Measurements from ENCODE around the gene PSG2. TPM values are rescaled to one million over a fixed set of nuclear protein-coding genes. Genes with fewer than 3 reads are reported as not detected.
"Not testable (repeated sequence)": the region's sequence is repeated elsewhere in the genome, so short reads cannot be mapped to it uniquely, and the experiment has no call there.

Gene PSG2
- total and polyA plus RNA-seq, 2 donors = 0.05 TPM

GRCh38 chr19:43115548-43115947 lies 33.0 kb upstream of the PSG2 start:
- H3K9me3 ChIP-seq (ENCODE audit: control insufficient read depth in 2 of 2, insufficient read depth in 1 of 2, low read length in 1 of 2); H3K27ac ChIP-seq (ENCODE audit: low read depth in 1 of 2, low read length in 1 of 2); H3K4me3 ChIP-seq (ENCODE audit: low read length in 2 of 2); H3K4me1 ChIP-seq (ENCODE audit: control insufficient read depth in 2 of 2, insufficient read depth in 2 of 2, low read length in 2 of 2); H3K36me3 ChIP-seq (ENCODE audit: control insufficient read depth in 2 of 2, insufficient read depth in 2 of 2, low read length in 1 of 2); DNase-seq (ENCODE audit: low read depth in 6 of 9, low spot score in 9 of 9); H3K27me3 ChIP-seq (ENCODE audit: control insufficient read depth in 2 of 2, insufficient read depth in 1 of 2, low read length in 1 of 2): not testable (repeated sequence)
- WGBS = 62% methylated on average over 1 of the region's 1 CpG

GRCh38 chr19:43115064-43115463 lies 32.6 kb upstream of the PSG2 start:
- not testable (repeated sequence) for H3K4me1 ChIP-seq (ENCODE audit: control insufficient read depth in 2 of 2, insufficient read depth in 2 of 2, low read length in 2 of 2); H3K27me3 ChIP-seq (ENCODE audit: control insufficient read depth in 2 of 2, insufficient read depth in 1 of 2, low read length in 1 of 2); H3K36me3 ChIP-seq (ENCODE audit: control insufficient read depth in 2 of 2, insufficient read depth in 2 of 2, low read length in 1 of 2); H3K4me3 ChIP-seq (ENCODE audit: low read length in 2 of 2); H3K9me3 ChIP-seq (ENCODE audit: control insufficient read depth in 2 of 2, insufficient read depth in 1 of 2, low read length in 1 of 2); H3K27ac ChIP-seq (ENCODE audit: low read depth in 1 of 2, low read length in 1 of 2); DNase-seq (ENCODE audit: low read depth in 6 of 9, low spot score in 9 of 9)

- not testable (repeated sequence) for DNase-seq (ENCODE audit: low read depth in 6 of 9, low spot score in 9 of 9); H3K9me3 ChIP-seq (ENCODE audit: control insufficient read depth in 2 of 2, insufficient read depth in 1 of 2, low read length in 1 of 2); H3K27me3 ChIP-seq (ENCODE audit: control insufficient read depth in 2 of 2, insufficient read depth in 1 of 2, low read length in 1 of 2); H3K27ac ChIP-seq (ENCODE audit: low read depth in 1 of 2, low read length in 1 of 2); H3K36me3 ChIP-seq (ENCODE audit: control insufficient read depth in 2 of 2, insufficient read depth in 2 of 2, low read length in 1 of 2); H3K4me1 ChIP-seq (ENCODE audit: control insufficient read depth in 2 of 2, insufficient read depth in 2 of 2, low read length in 2 of 2); H3K4me3 ChIP-seq (ENCODE audit: low read length in 2 of 2)
- WGBS = 94% methylated on average over 2 of the region's 2 CpGs
Measured at GRCh38 chr19:43114626-43115025, 32.1 kb upstream of the PSG2 start.

- H3K36me3 ChIP-seq (ENCODE audit: control insufficient read depth in 2 of 2, insufficient read depth in 2 of 2, low read length in 1 of 2); H3K27me3 ChIP-seq (ENCODE audit: control insufficient read depth in 2 of 2, insufficient read depth in 1 of 2, low read length in 1 of 2); H3K27ac ChIP-seq (ENCODE audit: low read depth in 1 of 2, low read length in 1 of 2); H3K4me3 ChIP-seq (ENCODE audit: low read length in 2 of 2); DNase-seq (ENCODE audit: low read depth in 6 of 9, low spot score in 9 of 9); H3K4me1 ChIP-seq (ENCODE audit: control insufficient read depth in 2 of 2, insufficient read depth in 2 of 2, low read length in 2 of 2); H3K9me3 ChIP-seq (ENCODE audit: control insufficient read depth in 2 of 2, insufficient read depth in 1 of 2, low read length in 1 of 2): not testable (repeated sequence)
- WGBS = 90% methylated on average over 1 of the region's 1 CpG
Measured at GRCh38 chr19:43107401-43107800, 24.9 kb upstream of the PSG2 start.

- no peak for DNase-seq (ENCODE audit: low read depth in 6 of 9, low spot score in 9 of 9)
- no peak overlapping the region for H3K4me3 ChIP-seq (ENCODE audit: low read length in 2 of 2)
- H3K9me3 ChIP-seq (ENCODE audit: control insufficient read depth in 2 of 2, insufficient read depth in 1 of 2, low read length in 1 of 2) = peaks cover 1 to 3% of the 10 kb centered on the region in 2 donors
- H3K27ac ChIP-seq (ENCODE audit: low read depth in 1 of 2, low read length in 1 of 2) = no peak overlapping the region
- WGBS = 89% methylated on average over 1 of the region's 1 CpG
- H3K27me3 ChIP-seq (ENCODE audit: control insufficient read depth in 2 of 2, insufficient read depth in 1 of 2, low read length in 1 of 2) = no peaks in the 10 kb centered on the region
- no peaks in the 10 kb centered on the region for H3K4me1 ChIP-seq (ENCODE audit: control insufficient read depth in 2 of 2, insufficient read depth in 2 of 2, low read length in 2 of 2)
- no peaks in the 10 kb centered on the region for H3K36me3 ChIP-seq (ENCODE audit: control insufficient read depth in 2 of 2, insufficient read depth in 2 of 2, low read length in 1 of 2)
Measured at GRCh38 chr19:43105496-43105895, 23.0 kb upstream of the PSG2 start.

- DNase-seq (ENCODE audit: low read depth in 6 of 9, low spot score in 9 of 9); H3K4me1 ChIP-seq (ENCODE audit: control insufficient read depth in 2 of 2, insufficient read depth in 2 of 2, low read length in 2 of 2); H3K9me3 ChIP-seq (ENCODE audit: control insufficient read depth in 2 of 2, insufficient read depth in 1 of 2, low read length in 1 of 2); H3K4me3 ChIP-seq (ENCODE audit: low read length in 2 of 2); H3K27ac ChIP-seq (ENCODE audit: low read depth in 1 of 2, low read length in 1 of 2); H3K36me3 ChIP-seq (ENCODE audit: control insufficient read depth in 2 of 2, insufficient read depth in 2 of 2, low read length in 1 of 2); H3K27me3 ChIP-seq (ENCODE audit: control insufficient read depth in 2 of 2, insufficient read depth in 1 of 2, low read length in 1 of 2): not testable (repeated sequence)
- 88% methylated on average over 2 of the region's 2 CpGs for WGBS
Measured at GRCh38 chr19:43104215-43104850, 21.8 kb upstream of the PSG2 start.

- WGBS = 80% methylated on average over 2 of the region's 2 CpGs
- H3K27me3 ChIP-seq (ENCODE audit: control insufficient read depth in 2 of 2, insufficient read depth in 1 of 2, low read length in 1 of 2) = no peaks in the 10 kb centered on the region
- no peaks in the 10 kb centered on the region for H3K36me3 ChIP-seq (ENCODE audit: control insufficient read depth in 2 of 2, insufficient read depth in 2 of 2, low read length in 1 of 2)
- H3K9me3 ChIP-seq (ENCODE audit: control insufficient read depth in 2 of 2, insufficient read depth in 1 of 2, low read length in 1 of 2) = peaks cover 1 to 3% of the 10 kb centered on the region in 2 donors
- no peak for DNase-seq (ENCODE audit: low read depth in 6 of 9, low spot score in 9 of 9)
- no peak overlapping the region for H3K27ac ChIP-seq (ENCODE audit: low read depth in 1 of 2, low read length in 1 of 2)
- no peak overlapping the region for H3K4me3 ChIP-seq (ENCODE audit: low read length in 2 of 2)
- no peaks in the 10 kb centered on the region for H3K4me1 ChIP-seq (ENCODE audit: control insufficient read depth in 2 of 2, insufficient read depth in 2 of 2, low read length in 2 of 2)
Measured at GRCh38 chr19:43101950-43102349, 19.4 kb upstream of the PSG2 start.

GRCh38 chr19:43098416-43098815 lies 15.9 kb upstream of the PSG2 start:
- not testable (repeated sequence) for H3K36me3 ChIP-seq (ENCODE audit: control insufficient read depth in 2 of 2, insufficient read depth in 2 of 2, low read length in 1 of 2); H3K27ac ChIP-seq (ENCODE audit: low read depth in 1 of 2, low read length in 1 of 2); H3K27me3 ChIP-seq (ENCODE audit: control insufficient read depth in 2 of 2, insufficient read depth in 1 of 2, low read length in 1 of 2); H3K9me3 ChIP-seq (ENCODE audit: control insufficient read depth in 2 of 2, insufficient read depth in 1 of 2, low read length in 1 of 2); H3K4me3 ChIP-seq (ENCODE audit: low read length in 2 of 2); H3K4me1 ChIP-seq (ENCODE audit: control insufficient read depth in 2 of 2, insufficient read depth in 2 of 2, low read length in 2 of 2); DNase-seq (ENCODE audit: low read depth in 6 of 9, low spot score in 9 of 9)

GRCh38 chr19:43087702-43088340 lies 5.3 kb upstream of the PSG2 start:
- H3K27ac ChIP-seq (ENCODE audit: low read depth in 1 of 2, low read length in 1 of 2); DNase-seq (ENCODE audit: low read depth in 6 of 9, low spot score in 9 of 9); H3K36me3 ChIP-seq (ENCODE audit: control insufficient read depth in 2 of 2, insufficient read depth in 2 of 2, low read length in 1 of 2); H3K27me3 ChIP-seq (ENCODE audit: control insufficient read depth in 2 of 2, insufficient read depth in 1 of 2, low read length in 1 of 2); H3K4me1 ChIP-seq (ENCODE audit: control insufficient read depth in 2 of 2, insufficient read depth in 2 of 2, low read length in 2 of 2); H3K4me3 ChIP-seq (ENCODE audit: low read length in 2 of 2); H3K9me3 ChIP-seq (ENCODE audit: control insufficient read depth in 2 of 2, insufficient read depth in 1 of 2, low read length in 1 of 2): not testable (repeated sequence)
- WGBS = 63% methylated on average over 13 of the region's 13 CpGs

Data from thymus (tissue), 11 donors.